GM21447 (cell line): Measurements from ENCODE around the gene NHP2.
A peak's percentile ranks its signal among the peaks of the same experiment; 100 is the strongest.

ENCODE experiments used
- ATAC-seq: cut with Tn5 transposase; IDR thresholded peaks from one replicate; pipeline ENCODE4 v1.9.1; 2021; ENCODE audit not compliant: unreplicated experiment

The NHP2 gene

GRCh38 chr5:178115136-178115813 lies 38.4 kb downstream of the NHP2 start:
- ATAC-seq, result no peak

- no peak for ATAC-seq
Measured at GRCh38 chr5:178114325-178115135, 39.2 kb downstream of the NHP2 start.

GRCh38 chr5:178113841-178114324 lies 39.8 kb downstream of the NHP2 start:
- no peak for ATAC-seq

GRCh38 chr5:178113141-178113787 lies 40.4 kb downstream of the NHP2 start, which contains the start of gene N4BP3:
Gene N4BP3, plus strand, starts transcription at chr5:178113532. Its CDS starts 6,052 bp downstream, at chr5:178119584.
- ATAC-seq, result peak; percentile 38

- no peak for ATAC-seq
Measured at GRCh38 chr5:178112545-178112944, 41.1 kb downstream of the NHP2 start.

GRCh38 chr5:178111925-178112324 lies 41.8 kb downstream of the NHP2 start:
- no peak for ATAC-seq

- ATAC-seq, result no peak
Measured at GRCh38 chr5:178110511-178110910, 43.2 kb downstream of the NHP2 start.

- no peak for ATAC-seq
Measured at GRCh38 chr5:178108966-178109365, 44.7 kb downstream of the NHP2 start.

- ATAC-seq, result no peak
Measured at GRCh38 chr5:178108446-178108845, 45.2 kb downstream of the NHP2 start.

GRCh38 chr5:178107756-178108310 lies 45.9 kb downstream of the NHP2 start:
- ATAC-seq, result no peak

GRCh38 chr5:178106556-178107239 lies 47.0 kb downstream of the NHP2 start:
- peak; percentile 81 for ATAC-seq

GRCh38 chr5:178106086-178106485 lies 47.6 kb downstream of the NHP2 start:
- ATAC-seq, result no peak

GRCh38 chr5:178104492-178104891 lies 49.2 kb downstream of the NHP2 start:
- no peak for ATAC-seq

GRCh38 chr5:178103612-178104011 lies 50.1 kb downstream of the NHP2 start:
- ATAC-seq, result no peak
